Stimulated activated CD8-positive, alpha-beta memory T cell treated with anti-CD3 and anti-CD28 coated beads, Interleukin-4, amount 100 ng/mL, for 48 hours (primary cell): Measurements from ENCODE around the gene SLAMF9.

Source experiments
- DNase-seq: peaks from one replicate; pipeline ENCODE4 v3.0.0-alpha.2; 2020

The SLAMF9 gene

DNA sequence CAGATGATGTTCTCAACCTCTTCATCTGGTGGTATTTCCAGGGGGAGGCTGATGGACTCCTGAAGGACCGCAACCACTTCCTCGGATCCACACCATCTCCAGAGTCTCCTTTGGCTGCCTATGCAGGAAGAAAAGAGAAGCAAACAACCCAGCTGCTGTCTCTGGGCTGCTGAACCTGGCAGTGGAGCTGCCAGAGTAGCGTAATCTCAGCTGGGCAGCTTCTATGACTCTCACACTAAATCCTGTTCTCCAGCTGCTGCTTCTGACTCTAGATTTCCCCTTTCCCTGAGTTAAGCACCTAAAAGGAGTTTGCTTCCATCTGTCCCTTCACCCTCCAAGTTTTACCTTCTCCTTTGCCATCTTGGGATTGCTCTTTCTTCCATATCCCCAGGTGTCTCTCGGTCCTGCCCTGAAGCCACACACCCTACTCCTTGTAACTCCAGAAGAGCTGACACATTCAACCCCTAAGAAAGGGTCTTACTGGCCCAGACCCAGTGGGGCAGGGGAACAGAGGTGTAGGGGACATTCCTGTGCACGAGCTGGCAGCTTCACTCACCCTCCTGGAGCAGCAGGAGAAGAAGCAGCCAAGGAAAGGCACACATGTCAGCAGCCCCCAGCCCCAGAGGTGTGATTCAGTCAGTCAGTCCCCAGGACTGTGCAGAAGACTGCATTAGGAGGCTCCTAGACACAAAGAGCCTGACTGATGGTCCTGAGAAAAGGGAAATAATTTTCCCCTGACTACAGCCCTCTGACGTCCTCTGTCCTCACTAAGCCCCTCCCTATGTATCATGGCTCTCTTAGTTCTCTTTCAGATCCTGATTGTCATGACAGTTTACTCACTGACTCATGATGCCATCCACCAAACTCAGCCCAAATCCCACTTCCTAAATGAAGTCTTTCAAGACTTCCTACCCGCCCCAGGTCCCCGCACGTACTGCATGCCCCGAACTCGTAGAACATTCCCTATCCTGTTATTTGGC, at the start of gene SLAMF9:
TSS of gene SLAMF9 (minus strand) at position 702 of the 980 bp plus-strand sequence. CDS start at position 602, 100 bp downstream.
- DNase-seq: no peak

DNA sequence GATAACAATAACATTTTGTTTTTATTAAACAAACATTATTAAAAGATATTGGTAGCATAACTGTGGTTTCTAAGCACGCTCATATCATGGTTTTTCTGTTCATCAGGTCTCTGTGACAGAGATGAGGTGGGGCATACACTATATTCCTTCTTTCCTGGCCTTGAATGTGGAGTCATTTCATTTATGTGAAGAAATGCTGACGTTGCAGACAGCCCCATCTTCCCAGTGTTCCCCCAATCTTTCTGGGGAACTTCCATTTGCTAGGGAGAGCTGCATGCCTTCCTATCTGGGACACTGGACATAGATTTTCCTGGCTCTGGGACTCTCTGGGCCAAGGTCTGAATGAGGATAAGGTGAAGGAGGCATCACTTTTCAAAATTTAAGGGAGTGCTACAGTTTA, 47.4 kb upstream of the SLAMF9 start:
- no peak for DNase-seq

DNA sequence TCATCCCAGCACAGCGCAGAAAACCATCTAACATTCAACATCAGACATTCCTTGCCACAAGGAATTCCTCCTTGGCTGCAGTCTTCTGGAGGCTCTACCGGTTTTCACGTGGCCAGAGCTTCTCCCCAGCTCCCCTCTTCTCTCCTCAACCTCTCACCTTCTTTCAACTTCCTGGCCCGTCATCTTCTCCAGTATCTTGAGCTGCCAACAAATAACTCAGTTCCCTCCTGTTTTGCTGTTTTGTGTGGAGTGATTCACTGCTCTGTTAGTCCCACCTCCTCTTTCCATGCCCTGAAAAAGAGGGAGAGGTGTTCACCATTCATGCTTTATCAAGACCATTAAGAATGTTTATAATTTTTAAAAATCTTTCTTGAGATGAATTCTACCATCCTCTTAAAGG, 45.2 kb upstream of the SLAMF9 start:
- no peak for DNase-seq

DNA sequence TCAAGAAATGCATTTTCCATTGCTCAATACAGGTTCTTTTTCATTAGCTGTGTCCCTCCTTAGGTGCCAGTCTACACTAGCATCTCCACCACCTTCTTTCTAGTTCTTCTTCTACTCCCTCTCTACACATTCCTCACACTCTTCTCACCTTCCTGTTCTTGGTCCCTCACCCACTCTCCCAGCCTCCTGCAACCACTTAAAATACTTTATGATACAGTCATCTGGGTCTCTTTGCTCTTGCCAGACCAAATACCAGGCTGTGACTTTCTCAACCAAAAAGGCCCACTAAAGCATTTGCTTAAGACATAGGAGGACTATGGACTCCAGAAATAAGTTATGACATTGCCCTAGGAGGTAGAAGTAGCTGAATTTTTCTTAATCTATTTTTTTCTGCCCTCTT, 42.6 kb upstream of the SLAMF9 start:
- DNase-seq: no peak

DNA sequence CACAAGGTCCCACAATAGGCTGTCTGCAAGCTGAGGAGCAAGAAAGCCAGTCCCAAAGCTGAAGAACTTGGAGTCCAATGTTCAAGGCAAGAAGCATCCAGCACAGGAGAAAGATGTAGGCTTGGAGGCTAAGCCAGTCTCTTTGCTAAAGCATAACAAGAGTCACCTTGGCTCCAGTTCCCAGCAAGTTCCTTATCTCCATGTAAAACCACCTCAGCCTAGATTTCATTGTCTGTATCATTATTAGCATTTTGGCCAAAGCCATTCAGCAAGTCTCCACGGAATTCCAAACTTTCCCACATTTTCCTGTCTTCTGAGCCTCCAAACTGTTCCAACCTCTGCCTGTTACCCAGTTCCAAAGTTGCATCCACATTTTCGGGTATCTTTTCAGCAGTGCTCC, 40.9 kb upstream of the SLAMF9 start:
- no peak for DNase-seq

DNA sequence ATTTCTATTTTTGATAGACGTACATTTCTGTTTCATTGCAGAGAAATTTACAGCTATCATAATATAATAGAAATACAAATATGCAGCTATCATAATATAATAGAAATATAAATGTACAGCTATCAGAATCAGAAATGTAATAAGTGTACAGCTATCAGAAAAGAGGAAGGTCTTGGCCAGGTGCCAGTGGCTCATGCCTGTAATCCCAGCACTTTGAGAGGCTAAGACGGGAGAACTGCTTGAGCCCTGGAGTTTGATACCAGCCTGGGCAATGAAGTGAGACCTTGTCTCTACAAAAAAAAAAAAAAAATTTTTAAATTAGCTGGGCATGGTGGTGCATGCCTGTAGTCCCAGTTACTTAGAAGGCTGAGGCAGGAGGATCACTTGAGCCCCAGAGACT, 39.9 kb upstream of the SLAMF9 start:
- DNase-seq: no peak

DNA sequence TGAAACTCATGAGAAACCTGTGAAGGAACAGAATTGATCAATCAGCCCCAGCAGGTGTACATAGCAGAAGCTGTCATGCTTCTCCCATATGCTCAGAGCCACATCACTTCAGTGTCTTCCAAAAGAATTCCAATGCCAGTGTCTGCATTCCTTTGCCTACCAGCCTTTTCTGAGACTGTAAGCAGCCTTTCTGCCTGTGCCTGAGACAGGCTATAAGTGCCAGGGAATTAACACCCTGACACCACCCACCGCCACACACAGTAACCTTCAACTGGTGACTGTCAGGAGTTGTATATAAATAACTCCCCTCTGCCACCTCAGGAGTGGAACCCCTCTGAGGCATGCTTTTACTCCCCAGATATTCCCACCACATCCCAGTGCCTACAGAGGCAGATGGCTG, 38.1 kb upstream of the SLAMF9 start:
- DNase-seq: no peak

DNA sequence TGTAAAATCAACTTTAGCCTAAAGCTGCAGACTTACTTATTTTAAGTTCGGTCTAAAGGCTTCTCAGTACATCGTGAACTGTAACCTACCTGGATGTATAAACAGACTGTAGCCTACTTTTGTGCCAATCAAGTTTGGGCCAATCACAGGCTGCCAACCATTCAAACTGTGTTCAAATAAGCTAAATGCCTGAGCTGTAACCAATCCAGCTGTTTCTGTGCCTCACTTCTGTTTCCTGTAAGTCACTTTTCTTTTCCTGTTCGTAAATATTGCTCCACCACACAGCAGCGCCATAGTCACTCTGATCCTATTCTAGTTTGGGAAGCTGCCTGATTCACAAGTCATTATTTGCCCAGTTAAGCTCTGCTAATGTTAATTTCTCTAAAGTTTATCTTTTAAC, 37.5 kb upstream of the SLAMF9 start:
- DNase-seq: no peak

DNA sequence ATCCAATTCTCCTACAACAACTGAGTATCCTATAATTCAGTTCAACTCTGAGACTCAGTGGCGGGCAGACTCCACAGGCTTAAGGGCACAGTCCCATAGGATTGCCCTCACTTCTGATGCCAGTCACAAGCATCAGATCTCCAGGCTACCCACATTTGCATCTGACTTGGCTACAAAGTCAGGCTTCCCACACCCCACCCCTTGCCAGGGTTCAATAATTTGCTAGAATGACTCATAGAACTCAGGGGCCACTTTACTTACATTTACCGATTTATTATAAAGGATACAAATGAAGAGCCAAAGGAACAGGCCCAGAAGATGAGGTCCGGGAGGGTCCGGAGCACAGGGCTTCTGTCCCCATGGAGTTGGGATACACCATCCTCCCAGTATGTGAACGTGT, 36.0 kb upstream of the SLAMF9 start:
- DNase-seq: no peak

DNA sequence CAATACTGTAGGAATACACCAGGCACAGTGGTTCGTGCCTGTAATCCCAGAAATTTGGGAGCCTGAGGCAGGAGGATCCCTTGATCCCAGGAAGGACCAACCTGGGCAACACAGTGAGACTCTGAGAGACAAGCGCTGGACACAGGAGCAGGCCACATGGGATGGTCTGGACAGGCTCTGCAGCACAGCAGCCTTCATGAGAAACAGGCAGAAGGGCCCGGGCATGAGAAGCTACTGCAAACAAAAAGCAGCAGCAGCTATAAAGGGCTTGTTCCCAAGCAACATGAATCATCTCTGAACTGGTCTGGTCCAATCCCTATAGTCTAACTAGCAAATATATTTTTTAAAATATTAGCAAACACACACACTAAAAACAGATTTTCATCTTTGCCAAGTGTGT, 35.5 kb upstream of the SLAMF9 start:
- DNase-seq: no peak

DNA sequence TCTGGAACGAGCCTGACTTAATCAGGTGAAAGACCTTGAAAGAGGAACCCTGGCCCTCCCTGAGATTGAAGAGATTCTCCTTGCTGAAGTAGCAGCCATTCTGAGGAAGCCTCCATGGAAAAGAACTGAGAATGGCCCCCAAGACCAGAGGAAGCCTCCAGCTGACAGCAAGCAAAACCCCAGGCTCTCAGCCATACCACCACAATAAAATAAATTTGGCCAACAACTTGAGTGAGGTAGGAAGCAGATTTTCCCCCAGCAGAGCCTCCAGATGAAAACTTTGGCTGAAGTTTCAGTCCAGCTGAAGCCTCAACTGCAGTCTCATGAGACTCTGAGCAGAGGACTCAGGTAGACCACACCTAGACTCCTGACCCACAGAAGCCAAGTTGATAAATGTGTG, 34.0 kb upstream of the SLAMF9 start:
- DNase-seq: no peak

DNA sequence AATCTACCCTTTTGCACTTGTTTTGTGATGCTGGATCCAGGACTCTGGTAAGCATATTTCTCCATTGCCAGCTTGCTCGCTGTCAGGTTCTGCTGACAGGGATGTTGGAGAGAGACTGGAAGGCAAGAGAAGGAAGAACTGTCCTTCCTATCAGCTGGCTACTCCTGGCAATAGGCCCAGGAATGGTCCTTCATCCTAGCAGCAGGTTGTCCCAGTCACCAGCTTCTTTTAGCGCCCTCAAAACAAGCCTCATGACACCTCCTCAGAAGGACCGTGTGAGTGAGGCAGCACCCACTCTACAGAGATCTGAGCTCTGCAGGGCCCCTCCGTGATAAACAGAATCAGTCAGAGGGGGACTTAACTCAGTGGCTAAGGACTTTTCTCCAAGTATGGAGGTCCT, 33.1 kb upstream of the SLAMF9 start:
- DNase-seq: no peak

DNA sequence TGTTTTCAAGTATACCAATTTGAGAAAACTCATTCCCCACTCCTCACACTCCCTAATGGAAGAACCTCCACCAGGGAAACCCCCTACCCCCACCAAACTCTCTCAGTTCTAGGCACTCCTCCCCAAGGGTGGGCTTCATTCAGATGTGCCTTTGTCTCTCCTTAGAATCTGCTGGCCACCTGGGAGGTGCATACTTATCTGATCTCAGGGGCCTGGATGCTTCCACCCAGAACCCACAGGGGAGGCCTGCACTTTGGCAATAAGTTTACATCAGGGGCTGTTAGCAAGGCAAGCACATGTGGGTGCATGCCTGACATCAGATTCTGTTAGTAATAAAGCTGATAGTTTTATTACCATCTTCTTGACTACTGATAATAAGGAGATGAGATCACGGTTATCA, 32.5 kb upstream of the SLAMF9 start:
- DNase-seq: no peak

DNA sequence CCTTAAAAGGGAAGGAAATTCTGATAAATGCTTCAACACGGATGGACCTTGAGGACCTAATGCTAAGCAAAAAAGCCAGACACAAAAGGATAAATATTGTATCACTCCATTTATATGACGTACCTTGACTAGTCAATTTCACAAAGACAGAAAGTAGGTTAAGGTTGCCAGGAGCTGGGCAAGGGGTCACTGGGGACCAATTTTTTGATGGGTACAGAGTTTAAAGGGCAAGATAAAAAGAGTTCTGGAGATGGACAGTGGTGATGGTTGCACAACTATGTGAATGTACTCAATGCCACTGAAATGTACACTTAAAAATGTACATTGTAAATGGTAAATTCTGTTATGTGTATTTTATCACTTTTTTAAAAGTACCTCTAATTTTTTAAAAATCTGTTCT, 32.1 kb upstream of the SLAMF9 start:
- no peak for DNase-seq

DNA sequence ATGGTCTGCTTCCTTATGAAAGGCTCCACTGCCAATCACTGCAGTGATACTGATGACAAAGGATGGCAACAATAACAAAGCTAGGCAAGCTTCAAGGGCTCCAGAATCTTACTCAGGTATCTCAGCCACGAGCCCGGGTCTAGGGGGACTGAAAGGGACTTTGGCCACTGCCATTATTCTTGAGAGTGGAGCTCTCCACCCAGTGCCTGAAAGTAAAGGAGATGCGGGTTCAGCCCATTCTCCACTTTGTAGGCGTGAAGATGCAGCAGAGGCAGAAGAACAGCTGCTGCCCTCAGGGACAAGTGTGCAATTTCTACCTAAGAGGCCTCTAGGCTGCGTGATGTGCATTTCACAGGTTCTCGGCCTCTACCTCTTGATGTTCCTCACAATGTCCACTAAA, 31.4 kb upstream of the SLAMF9 start:
- no peak for DNase-seq

DNA sequence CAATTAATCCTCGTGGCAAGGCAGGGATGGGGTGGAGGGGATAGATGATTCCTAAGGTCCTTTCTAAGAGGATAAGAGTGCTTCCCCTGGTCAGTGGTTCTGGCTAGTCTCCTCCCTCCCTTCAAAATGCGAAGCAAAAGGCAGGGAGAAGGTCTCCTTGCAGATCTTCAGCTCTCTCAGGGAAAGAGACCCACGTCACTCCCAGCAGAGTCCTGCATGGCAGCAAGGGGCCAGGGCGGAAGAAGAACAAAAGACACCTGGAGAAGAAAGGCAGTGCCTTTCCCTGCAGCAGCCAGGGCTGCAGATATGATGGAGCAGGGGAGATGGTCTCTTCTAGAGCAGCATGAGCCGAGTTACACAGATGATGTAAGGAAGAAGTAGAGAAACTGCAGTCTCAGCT, 29.6 kb upstream of the SLAMF9 start:
- DNase-seq: no peak

DNA sequence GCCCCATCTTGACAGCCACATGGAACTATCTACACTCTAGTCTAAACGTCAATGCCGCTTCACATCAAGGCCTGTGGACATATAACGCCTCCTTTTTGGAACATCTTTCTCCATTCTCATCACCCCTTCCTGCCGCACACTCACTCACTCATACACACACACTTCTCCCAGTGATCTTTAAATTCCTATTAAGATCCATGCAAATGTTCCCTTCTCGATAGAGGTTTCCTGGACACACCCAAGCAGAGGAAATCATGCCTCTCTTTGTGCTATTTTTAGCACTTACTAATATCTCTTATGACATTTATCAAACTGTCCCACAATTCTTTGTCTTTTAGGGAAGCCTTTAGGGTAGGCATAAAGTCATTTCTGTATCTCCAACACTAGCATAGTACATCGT, 28.2 kb upstream of the SLAMF9 start:
- no peak for DNase-seq

DNA sequence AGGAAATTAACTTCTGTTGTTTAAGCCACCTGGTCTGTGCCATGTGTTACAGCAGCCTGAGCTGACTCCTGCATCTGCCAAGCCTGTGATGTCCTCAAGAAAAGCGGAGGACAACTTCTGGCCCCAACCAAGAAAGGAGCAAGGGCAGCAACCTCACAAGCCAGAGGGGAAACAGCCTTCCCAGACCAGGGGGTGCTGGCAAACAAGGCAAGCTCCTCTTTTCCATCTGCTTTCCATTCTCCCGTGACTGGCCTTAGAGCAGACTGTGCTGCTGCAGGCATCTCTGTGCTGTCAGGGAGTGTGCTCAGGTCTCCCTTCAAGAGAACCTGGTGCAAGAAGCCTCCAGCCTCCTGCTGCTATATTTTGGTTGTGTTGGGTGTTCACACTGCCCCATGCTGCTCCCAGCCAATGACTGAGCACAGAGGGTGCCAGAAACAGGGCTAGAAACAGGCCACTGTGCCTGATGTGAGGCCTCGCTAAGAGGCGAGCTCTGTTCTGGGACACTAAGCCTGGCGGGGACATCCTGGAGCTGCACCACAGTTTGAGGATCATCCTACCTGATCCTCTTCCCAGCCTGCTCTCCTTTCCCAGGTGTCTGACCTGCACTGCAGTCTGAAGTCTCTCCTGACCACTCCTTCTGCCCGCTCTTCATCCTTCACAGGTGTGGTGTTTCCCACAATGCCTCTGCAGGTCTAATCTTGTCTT, 27.5 kb upstream of the SLAMF9 start:
- DNase-seq: no peak

DNA sequence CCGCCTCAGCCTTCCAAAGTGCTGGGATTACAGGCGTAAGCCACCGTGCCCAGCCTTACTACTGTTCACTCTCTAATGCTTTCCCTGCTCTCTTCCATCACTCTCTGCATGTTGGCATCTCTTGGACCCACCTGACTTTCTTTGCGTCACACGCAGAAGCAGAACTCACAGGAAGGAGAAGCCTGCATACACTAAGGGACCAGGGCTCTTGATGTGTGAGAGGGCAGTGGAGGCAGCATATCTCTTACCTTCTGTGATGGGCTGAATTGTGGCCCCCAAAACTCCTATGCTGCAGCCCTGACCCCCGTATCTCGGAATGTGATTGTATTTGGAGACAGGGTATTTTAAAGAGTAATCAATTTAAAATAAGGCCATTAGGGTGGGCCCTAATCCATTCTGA, 26.7 kb upstream of the SLAMF9 start:
- DNase-seq: no peak

DNA sequence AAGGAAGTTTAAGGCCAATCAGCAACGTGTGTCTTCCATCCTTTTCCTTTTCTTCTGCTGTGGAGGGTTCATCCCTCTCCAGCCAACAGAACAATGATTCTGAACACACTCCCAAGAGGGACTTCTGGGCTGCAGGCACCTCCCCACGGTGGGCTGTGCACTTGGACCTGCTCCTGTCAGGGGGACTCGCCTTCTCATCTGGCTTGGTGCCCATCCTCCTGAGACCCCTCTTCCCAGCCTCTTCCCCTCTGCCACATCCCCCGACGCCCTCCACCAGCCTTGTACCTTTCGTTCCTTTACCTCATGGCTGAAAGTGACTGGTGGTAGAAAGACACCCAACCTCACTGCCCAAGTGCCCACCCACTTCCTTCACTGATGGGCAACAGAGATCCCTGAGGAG, 26.0 kb upstream of the SLAMF9 start:
- DNase-seq: no peak

DNA sequence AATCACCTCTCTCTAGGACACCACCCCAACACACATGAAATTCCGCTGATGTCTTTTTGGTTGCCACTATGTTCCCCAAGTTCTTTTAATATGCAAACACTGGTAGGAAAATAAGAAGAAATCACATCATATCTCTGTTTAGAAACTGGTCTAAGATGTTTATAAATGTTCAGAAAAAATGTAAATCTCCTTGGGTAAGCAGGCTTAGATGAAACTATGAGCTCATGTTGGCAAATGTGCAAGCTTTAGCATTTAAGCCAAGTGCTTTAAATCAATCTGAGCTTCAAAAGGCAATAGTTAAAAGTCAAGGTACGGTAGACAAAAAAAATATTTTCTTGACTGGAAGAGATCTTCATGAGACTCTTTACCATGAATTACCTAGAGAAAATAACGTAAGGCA, 25.2 kb upstream of the SLAMF9 start:
- no peak for DNase-seq

DNA sequence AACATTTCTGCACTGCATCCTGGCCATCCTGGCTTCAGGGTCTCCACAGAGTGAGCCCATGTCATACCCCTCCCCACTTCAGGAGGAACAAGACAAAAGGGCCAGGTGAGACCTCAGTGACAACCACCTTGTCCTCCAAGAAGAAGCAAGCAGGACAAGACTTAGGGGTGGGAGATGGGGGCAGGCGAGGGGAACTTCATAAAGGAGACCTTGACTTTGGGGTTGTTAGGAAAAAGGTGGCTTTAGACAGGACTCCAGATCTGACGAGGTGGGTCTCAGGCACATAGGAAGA, 24.0 kb upstream of the SLAMF9 start:
- DNase-seq: no peak

DNA sequence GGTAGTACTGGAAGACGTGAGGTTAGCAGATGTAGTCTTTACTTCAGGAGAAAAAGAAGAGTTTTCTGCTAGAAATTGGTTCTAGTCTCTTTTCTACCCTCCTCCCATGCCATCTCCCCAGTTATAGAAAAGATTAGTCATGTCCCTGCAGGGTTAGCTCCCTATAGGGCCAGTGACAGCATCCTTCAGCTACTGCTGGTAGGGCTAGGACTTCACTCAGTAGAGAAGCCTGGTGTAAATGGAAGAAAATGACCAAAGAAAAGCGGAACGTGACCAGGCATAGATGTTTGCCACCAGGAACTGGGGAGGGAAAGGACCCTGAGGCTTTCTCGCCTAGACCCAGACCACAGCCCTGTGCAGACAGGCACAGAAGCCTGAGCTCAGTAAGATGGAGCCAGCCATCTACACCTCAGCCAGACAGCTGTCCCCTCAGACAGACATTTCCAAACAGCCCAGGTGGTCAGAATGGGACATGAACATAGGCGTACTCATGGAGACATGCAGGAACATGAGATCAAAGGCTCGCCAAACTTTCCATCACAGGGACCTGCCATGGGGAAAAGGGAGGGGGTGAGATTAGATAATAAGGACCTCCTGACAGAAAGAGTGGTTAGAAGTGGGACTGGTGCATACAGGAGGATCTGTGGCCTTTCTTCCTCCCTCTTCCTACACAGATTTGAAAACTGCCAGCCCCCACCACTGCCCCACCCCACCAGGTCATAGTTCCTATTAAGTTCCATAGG, 23.5 kb upstream of the SLAMF9 start:
- DNase-seq: no peak
